ENCODE results near the gene ALDH1L1.

DNA sequence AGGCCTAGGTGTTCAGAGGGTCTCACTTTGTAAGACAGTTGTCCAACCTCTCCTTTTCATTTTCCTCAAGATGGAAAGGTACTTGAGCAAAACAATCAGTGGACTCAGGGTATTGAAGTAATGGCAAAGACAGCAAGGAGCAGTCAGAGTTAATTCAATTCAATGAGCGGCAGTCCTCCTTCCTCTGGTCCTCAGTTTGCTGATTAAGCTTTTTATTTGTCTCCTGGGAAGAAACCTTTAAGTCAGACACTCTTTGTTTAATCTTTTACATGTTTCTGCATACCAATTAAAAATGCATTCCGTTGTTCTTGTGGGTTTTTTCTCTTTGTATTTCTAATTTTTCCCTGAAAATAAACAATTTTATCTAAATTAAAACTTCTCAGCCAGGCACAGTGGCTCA is 18.9 kb upstream of the ALDH1L1 start:
- TF ChIP-seq, protein P1, sequence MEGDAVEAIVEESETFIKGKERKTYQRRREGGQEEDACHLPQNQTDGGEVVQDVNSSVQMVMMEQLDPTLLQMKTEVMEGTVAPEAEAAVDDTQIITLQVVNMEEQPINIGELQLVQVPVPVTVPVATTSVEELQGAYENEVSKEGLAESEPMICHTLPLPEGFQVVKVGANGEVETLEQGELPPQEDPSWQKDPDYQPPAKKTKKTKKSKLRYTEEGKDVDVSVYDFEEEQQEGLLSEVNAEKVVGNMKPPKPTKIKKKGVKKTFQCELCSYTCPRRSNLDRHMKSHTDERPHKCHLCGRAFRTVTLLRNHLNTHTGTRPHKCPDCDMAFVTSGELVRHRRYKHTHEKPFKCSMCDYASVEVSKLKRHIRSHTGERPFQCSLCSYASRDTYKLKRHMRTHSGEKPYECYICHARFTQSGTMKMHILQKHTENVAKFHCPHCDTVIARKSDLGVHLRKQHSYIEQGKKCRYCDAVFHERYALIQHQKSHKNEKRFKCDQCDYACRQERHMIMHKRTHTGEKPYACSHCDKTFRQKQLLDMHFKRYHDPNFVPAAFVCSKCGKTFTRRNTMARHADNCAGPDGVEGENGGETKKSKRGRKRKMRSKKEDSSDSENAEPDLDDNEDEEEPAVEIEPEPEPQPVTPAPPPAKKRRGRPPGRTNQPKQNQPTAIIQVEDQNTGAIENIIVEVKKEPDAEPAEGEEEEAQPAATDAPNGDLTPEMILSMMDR (IDR thresholded peaks at IDR 0.05), result no peak
- TF ChIP-seq SIN3A (IDR thresholded peaks at IDR 0.05; ENCODE audit: borderline replicate concordance, insufficient read depth, low read depth, low read length) (no peak), POLR2AphosphoS5 (IDR thresholded peaks at IDR 0.05; ENCODE audit: low read depth, low read length) (no peak), TCF7L2 (IDR thresholded peaks at IDR 0.05; ENCODE audit: low read depth, low read length) (no peak)
- TF ChIP-seq, protein P2, sequence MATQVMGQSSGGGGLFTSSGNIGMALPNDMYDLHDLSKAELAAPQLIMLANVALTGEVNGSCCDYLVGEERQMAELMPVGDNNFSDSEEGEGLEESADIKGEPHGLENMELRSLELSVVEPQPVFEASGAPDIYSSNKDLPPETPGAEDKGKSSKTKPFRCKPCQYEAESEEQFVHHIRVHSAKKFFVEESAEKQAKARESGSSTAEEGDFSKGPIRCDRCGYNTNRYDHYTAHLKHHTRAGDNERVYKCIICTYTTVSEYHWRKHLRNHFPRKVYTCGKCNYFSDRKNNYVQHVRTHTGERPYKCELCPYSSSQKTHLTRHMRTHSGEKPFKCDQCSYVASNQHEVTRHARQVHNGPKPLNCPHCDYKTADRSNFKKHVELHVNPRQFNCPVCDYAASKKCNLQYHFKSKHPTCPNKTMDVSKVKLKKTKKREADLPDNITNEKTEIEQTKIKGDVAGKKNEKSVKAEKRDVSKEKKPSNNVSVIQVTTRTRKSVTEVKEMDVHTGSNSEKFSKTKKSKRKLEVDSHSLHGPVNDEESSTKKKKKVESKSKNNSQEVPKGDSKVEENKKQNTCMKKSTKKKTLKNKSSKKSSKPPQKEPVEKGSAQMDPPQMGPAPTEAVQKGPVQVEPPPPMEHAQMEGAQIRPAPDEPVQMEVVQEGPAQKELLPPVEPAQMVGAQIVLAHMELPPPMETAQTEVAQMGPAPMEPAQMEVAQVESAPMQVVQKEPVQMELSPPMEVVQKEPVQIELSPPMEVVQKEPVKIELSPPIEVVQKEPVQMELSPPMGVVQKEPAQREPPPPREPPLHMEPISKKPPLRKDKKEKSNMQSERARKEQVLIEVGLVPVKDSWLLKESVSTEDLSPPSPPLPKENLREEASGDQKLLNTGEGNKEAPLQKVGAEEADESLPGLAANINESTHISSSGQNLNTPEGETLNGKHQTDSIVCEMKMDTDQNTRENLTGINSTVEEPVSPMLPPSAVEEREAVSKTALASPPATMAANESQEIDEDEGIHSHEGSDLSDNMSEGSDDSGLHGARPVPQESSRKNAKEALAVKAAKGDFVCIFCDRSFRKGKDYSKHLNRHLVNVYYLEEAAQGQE (IDR thresholded peaks at IDR 0.05; ENCODE audit: insufficient read depth in 1 of 2, low read depth in 2 of 2, low read length in 1 of 2), result no peak
